Skin epidermis (tissue), 12 donors: ENCODE data around the gene HCRT.
"Not testable (repeated sequence)": the region's sequence is repeated elsewhere in the genome, so short reads cannot be mapped to it uniquely, and the experiment has no call there.

ENCODE experiments used
- H3K27ac ChIP-seq, 21 experiments: fragments of 200-600 bp; sonication (generic) in 11 of 21; one replicate each; pipeline ENCODE4 v1.5.0; 2020; ENCODE audit warnings: mild to moderate bottlenecking in 3 of 21, inconsistent platforms in 2 of 21, moderate library complexity in 2 of 21
- H3K4me3 ChIP-seq, 7 experiments: fragments of 200-600 bp; sonication (generic) in 2 of 7; one replicate each; pipeline ENCODE4 v1.5.0; 2020; ENCODE audit warnings: inconsistent platforms in 2 of 7, mild to moderate bottlenecking in 2 of 7, moderate library complexity in 1 of 7

HCRT gene

DNA sequence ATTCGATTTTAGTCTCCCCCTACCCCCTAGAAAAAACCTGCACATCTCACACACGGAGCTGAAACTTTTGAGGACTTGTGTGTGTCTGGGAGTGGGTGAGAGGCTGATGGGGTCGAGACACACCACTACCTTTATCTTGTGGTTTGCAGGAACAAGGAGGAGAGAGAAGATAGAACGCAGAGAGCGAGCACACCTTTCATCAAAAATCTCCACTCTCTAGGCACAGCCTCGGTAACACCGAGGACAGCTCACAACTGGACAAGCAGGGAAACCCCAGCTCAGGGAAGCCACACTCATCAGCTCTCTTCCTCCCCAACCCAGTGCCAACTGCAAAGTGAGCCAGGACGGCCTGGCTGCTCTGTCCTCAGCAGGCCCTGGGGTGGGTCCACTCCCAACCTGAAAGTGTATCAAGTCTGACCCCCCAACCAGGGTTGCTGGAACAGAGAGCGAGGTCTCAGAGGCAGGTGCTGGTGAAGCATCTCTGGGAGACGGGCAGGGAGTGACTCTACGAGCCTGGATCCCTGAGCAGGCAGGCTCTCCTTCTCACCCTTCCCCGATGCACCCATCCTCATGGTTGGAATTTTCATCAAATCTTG lies 14.3 kb upstream of the HCRT start:
- Histone ChIP-seq H3K27ac (peak overlapping the region in 5 of 21 experiments; percentile 1 to 55 (median 38)), H3K4me3 (no peak overlapping the region)

DNA sequence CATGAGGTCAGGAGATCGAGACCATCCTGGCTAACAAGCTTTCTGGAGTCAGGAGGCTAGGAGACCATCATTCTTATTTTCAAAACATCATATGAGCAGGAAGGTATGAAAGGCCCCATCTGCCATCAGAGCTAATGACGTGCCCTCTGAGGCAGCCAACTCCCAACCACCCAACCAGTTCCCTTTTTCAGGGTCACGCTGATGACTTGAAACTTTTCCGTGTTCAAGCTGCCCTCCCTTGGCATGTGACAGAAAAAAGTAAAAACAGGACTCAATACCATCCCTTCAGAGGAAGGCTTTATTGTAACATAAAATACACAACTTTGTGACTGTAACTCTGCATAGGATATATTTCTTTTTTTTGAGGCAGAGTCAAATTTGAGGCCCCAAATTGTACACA lies 13.6 kb upstream of the HCRT start:
- no peak overlapping the region for H3K4me3 ChIP-seq
- peak overlapping the region in 8 of 21 experiments; percentile 15 to 68 (median 51) for H3K27ac ChIP-seq

DNA sequence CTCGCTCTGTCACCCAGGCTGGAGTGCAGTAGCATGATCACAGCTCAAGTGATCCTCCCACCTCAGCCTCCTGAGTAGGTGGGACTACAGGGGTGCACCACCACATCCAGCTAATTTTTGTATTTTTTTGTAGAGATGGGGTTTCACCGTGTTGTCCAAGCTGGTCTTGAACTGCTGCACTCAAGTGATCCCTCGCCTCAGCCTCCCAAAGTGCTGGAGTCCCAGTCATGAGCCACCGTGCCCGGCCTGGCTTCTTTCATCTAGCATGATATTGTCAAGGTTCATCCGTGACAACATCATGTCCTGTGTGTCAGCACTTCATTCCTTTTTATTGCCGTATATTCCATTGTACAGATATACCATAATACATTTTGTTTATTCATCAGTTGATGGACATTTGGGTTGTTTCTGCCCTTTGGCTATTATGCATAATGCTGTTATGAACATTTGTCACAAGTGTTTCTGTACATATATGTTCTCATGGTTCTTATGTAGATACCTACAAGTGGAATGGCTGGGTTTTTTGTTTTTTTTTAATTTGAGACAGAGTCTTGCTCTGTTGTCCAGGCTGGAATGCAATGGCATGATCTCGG lies 12.4 kb upstream of the HCRT start:
- no peak overlapping the region for H3K4me3 ChIP-seq
- H3K27ac ChIP-seq = no peak overlapping the region

DNA sequence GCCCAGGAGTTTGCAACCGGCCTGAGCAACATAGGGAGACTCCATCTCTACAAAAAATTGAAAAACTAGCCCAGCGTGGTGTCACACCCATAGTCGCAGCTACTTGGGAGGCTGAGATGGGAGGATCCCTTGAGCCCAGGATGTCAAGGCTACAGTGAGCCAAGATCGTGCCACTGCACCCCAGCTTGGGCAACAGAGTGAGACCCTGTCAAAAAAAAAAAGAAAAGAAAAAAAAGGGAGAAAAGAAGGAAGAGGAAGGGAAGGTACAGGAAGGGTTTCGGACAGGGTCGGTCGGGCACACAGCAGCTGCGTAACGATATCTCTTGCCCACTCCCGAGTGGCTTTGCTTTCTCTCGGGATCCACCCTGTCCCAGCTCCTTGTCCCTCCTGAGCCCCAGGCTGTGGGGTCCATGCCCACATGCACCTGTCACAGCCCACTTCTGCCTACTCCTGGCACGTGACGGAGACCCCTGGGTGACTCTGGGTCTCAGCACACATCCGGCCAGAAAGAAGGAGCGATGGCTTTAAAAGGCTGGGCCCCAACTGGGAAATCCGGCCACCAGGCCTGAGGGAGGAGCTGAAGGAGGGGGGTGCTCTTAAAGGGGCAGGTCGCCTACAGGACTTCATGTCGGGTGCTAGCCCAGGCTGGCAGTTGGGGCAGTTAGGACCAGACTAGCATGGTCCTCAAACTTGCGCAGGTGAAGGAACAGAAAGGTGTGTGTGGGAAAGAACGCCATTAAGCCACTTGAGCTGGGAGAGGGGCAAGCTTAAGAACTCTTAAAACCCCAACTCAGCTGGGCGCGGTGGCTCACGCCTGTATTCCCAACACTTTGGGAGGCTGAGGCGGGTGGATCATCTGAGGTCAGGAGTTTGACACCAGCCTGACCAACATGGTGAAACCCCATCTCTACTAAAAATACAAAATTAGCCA lies 9.0 kb upstream of the HCRT start, which contains the start of gene GHDC:
Gene GHDC (minus strand): TSS at position 526 of the 931 bp plus-strand sequence. CDS start 913 bp downstream, outside the sequence.
- peak within 1 kb of the TSS; percentile 40 to 69 (median 51) for H3K4me3 ChIP-seq
- peak within 1 kb of the TSS in 20 of 21 experiments; percentile 62 to 94 (median 84) for H3K27ac ChIP-seq

DNA sequence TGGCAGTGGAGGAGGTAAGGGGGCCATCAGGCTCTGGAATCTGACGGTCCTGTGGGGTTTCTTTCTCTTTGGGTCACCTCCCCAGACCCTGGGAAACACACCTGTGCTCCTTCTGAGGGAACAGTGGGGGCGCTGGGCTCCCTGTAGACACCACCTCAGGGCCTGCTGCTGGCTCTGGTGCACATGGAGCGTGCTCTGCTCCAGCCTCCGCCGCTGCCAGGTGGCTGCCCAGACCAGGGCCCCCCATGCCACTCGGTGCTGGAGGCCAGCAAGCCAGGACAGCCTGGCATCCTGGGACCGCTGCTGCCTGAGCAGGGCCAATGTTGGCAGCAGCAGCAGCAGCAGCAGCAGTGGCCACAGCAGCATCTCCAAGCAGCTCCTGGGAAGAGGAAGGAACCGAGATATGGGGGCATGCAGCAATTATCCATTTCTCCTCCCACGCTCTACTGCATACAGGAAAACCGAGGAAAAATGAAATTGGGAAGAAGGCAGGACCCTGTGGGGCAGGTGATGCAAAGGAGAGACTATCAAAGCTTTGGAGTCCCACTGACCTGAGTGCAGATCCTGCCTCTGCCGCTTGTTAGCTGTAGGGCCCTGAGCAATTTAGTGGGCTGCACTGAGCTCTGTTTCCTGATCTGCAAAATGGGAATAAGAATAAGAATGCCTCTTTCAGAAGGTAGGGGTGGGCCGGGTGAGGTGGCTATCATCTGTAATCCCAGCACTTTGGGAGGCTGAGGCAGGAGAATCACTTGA lies 8.1 kb upstream of the HCRT start:
- Histone ChIP-seq H3K27ac (peak overlapping the region in 14 of 21 experiments; percentile 63 to 94 (median 86)), H3K4me3 (peak overlapping the region; percentile 40 to 69 (median 51))

DNA sequence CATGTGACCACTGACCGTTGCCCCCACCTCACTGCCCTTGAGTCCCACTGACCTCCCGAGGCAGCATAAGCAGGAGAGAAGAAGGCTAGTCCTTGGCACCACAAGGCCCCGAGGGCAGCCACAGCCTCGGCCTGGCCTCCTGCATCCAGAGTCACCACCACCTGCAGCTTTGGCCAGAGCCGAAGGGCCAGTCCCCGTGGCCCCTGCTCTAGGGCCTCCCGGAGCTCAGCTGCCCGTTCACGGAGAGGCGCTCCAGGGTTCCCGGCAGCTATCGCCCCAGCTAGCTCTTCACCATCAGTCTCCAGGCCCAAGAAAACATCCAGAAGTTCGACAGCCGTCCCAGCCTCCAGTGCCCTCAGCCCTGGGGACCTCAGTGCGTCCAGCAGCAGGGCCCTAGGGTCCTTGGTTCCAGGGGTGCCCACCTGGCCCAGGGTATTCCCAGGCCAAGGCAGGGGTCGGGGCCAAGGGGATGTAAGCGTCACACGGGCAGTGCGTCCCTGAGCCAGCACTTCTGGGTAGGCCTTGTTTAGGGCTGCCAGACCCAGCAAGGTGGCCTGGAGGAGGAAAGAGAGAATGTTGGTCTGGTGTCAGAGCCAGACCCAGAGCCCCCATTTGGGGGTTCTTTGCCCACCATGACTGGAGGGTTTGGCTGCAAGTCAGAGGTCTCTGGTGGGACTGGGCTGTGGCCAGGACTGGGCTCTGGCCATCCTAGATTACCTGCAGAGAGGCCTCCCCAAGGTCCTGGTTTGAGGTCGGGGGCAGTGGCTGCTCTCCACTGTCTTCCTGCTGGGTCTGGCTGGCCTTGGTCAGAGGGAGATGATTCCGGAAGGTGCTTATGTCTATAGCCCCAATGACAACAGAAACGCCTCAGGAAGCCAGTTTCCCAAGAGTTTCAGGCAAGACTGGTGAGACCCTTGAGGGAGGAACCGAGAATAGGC lies 7.2 kb upstream of the HCRT start:
- Histone ChIP-seq H3K27ac (peak overlapping the region in 1 of 21 experiments; percentile 7), H3K4me3 (no peak overlapping the region)

DNA sequence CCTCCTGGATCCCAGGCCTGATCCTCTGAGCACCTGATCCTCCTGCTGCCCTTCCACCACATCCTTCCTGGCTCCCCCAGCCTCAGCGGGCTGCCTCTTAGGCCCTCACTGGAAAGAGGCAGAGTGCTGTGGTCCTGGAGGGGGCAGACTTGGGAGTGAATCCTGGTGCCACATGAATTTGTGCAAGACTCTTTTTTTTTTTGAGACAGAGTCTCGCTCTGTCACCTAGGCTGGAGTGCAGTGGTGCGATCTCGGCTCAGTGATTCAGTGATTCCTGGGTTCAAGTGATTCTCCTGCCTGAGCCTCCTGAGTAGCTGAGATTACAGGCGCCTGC lies 6.0 kb upstream of the HCRT start:
- Histone ChIP-seq H3K27ac (no peak overlapping the region), H3K4me3 (no peak overlapping the region)

DNA sequence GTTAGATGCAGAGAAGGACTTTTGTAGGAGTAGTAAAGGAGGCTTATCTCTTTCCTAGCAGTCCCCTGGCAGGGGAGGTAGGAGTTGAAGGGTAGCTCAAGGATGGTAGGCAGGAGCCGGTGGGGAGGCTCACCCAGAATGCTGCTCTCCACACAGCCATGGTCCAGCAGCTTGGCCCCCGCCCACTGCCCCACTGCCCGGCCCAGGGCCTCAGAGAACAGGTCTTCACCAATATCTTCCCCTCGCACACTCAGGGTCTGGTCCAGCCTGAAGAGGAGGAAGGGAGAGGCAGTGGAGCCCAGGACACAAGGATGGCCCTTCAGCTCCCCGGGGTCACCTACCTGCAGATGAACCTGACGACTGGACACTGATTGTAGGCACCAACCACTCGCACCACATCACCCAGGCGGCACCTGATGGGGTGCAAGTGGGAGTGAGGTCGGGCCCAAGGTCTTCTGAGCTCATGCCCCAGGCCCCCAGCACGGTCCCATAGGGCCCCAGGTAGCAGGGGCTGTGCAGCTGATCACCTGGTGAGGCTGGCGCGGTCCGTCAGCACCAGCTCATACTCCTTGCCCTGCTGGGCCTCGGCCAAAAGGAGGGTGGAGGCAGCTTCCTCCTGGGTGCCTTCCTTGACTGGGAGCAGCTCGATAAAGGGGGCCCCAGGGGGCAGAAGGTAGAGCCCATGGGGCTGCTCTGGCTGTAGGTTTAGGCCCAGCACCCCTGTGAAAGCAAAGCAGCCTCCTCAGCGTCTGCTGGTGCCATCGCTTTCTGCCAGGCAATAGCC lies 5.4 kb upstream of the HCRT start:
- H3K27ac ChIP-seq = no peak overlapping the region
- H3K4me3 ChIP-seq = no peak overlapping the region

DNA sequence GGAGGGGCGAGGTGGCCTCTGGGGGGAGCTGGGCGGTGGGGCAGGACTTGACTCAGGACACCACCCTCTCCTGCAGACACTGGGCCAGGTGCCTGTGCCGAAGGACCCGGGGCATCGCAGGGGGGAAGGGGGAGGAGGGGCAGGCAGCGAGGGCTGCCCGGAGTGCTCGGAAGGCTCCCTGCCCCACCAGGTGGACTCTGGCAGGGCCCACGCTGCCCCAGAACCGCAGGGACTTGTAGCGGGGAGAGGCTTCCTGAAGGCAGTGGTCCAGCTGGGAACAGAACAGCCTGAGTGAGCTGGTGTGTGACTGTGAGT lies 4.4 kb upstream of the HCRT start:
- H3K27ac ChIP-seq = no peak overlapping the region
- H3K4me3 ChIP-seq = no peak overlapping the region

DNA sequence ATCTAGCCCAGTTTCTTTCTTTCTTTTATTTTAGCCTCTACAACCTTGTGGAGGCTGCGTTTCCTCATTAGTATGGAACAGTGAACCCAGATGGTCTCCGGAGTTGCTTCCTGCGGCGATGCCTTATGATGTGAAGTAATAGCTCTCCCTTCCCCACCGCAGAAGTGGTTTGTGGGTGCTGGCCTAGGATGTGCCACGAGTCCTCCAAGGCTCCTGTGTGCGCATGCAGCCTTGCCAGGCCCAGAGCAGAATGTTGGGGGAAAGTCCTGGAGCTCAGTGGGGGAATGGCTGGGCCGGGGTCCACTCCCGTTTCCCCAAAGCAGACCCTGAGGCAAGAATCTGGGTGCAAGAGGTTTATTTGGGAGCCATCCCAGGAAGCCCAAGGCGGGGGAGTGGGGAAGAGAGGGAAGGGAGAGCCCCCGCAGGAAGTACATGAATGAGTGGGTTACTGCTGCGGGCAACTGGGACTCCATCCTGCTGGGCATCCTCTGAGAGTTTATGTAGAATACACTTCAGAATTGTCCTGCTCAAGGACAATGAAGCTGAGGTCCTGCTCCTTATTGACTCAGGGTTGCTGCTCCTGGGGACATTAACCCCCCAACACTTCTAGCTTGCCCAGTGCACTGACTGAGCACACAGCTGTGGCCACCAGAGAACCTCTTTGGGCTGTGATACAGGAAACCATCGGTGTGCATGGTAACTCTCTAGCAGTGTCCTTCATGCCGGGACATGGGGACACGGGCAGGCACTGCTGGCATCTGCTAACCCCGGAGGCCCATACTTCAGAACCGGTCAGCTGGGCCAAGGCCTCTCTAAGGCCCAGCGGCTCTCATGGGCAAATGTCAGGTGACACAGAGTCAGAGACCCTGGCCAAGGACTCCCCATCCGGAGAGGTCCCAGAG lies 3.7 kb upstream of the HCRT start:
- no peak overlapping the region for H3K27ac ChIP-seq

DNA sequence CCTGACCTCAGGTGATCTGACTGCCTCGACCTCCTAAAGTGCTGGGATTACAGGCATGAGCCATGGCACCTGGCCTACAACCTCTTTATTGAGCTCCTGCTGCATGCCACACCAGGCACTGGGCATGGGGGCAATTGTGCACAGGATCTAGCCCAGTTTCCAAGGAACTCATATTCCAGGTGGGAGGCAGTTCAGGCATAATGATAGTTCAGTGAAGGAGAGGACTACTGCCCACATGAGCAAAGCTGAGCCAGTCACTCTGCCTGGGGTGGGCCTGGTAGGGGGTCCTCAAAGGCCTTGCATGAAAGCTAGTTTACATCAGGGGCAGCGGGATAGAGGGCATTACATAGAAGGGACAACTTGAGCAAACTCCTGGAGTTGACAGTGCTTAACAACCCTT lies 2.6 kb upstream of the HCRT start:
- no peak overlapping the region for H3K27ac ChIP-seq
- no peak overlapping the region for H3K4me3 ChIP-seq

More for the DNA sequence above, 3.7 kb upstream of the HCRT start:
- no peak overlapping the region for H3K4me3 ChIP-seq

DNA sequence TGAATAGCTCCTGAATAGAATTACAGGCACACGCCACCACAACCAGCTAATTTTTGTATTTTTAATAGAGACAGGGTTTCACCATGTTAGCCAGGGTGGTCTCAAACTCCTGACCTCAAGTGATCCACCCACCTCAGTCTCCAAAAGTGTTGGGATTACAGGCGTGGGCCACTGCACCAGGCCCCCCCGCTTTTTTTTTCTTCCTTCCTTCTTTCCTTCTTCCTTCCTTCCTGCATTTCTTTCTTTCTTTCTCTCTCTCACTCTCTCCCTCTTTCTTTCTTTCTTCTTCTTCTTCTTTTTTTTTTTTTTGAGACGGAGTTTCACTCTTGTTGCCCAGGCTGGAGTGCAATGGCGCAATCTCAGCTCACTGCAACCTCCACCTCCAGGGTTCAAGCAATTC lies 939 bp upstream of the HCRT start:
- not testable (repeated sequence) for H3K4me3 ChIP-seq, H3K27ac ChIP-seq

DNA sequence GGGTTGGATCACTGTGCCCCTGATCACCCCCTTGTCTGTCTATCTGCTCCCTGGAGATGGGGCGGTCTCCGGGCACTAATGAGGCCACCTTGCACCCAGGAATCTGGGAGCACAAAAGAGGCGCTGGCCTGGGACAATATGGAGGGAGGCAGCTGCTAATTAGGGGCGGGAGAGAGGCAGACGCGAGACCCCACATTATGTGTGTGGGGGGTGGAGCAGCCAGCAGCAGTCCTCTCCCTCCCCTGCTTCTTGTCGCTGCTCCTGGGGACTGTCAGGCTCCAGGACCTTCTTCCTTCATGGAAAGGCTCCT lies 324 bp upstream of the HCRT start:
- Histone ChIP-seq H3K27ac (no peak overlapping the region), H3K4me3 (no peak overlapping the region)

DNA sequence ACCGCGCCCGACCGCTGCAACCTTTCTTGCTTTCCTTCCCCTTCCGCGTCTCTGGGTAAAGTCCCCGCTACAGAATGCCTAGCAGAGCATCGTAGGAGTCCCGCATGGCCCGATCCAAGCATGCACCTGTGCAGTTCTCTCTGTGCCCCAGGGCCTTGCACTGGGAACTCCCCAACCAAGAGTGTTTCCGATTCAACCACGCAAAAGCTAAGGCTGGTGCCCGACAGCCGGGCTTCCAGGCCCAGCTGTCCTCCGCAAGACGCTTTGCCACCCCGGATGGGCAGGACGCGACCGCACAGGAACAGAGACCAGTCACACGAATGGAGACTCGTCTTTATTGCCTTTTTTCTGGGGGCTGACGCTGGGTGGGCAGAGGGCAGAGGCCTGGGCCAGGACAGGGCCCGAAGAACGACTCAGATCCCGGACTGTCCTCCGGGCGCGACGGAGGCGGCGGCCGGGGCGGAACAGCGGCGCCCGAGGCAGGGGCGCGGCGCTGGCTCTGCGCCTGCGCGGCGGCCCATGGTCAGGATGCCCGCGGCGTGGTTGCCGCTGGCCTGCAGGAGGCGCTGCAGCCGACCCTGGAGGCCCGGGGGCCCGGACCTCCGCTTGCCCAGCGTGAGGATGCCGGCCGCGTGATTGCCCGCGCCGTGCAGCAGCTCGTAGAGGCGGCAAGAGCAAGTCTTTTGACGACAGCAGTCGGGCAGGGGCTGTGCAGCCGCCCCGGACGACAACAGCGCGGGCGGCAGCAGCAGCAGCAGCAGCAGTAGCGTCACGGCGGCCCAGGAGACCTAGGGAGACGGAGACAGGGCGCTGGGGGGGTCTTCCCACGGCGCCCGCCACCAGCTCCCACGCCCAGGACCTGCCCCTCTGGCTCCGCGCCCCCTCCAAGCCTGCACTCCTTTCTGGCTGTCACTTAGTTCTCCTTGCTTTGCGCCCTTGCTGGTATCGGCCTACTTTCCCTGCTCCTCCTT lies 1.2 kb downstream of the HCRT start:
- Histone ChIP-seq H3K27ac (peak overlapping the region in 19 of 21 experiments; percentile 8 to 87 (median 69)), H3K4me3 (peak overlapping the region; percentile 30 to 47 (median 38))

DNA sequence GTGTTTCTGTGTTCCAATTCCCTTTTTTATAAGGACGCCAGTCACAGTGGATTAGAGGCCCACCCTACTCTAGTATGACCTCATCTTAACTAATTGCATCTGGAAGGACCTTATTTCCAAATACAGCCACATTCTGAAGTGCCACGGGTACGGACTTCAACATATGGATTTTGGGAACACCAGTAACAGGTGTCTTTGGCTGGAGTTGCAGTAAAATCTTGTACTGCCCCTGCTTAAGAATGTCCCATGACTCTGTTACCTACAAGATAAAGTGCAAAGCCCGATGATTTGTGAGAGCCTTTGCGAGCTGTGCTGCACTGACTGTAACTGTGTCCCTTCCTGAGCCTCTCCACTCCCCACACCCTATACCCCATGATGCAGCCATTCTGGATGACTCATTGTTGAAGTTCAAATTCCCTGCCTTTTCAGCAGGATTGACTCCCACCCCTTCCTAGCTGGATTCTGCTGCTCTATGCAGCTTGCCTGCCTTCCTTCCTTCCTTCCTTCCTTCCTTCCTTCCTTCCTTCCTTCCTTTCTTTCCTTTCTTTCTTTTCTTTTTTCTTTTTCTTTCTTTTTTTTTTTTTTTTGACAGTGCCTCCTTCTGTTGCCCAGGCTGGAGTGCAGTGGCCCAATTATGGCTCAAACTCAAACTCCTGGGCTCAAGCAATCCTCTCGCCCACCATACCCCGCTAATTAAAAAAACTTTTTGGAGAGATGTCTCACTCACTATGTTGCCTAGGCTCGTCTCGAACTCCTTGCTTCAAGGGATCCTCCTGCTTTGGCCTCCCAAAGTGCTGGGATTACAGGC lies 2.1 kb downstream of the HCRT start:
- Histone ChIP-seq H3K4me3 (peak overlapping the region; percentile 30 to 47 (median 38)), H3K27ac (peak overlapping the region in 15 of 21 experiments; percentile 32 to 87 (median 75))

DNA sequence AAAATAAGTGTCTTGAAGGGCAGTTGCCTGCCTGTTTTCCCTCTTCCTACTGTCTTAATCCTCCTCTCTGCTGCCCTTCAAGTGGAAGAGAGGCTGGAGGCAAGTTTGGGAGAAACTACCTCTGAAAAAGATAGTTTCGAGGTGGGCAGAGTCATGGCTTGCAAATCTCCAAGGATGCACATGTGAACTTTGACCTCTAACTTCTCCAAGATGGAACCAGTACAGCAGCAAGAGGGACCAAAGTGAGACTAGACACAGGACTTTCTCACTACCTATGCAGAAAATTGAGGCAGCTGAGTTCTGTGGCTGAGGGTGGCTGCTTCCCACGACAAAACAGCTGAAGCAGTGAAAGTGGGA lies 3.4 kb downstream of the HCRT start:
- H3K27ac ChIP-seq = no peak overlapping the region
- no peak overlapping the region for H3K4me3 ChIP-seq
